HL-60 (cell line): ENCODE measurements around the gene IL9.

Experiments used
- CTCF ChIP-seq: IDR thresholded peaks from one replicate; pipeline ENCODE4 v1.5.1; 2011; ENCODE audit warnings: low read length, control low read depth, inconsistent platforms; ENCODE audit not compliant: insufficient read depth
- POLR2AphosphoS5 ChIP-seq: IDR thresholded peaks from 2 replicates; pipeline ENCODE4 v1.6.1; 2012; ENCODE audit warnings: low read depth
- REST ChIP-seq: IDR thresholded peaks from 2 replicates; pipeline ENCODE4 v1.6.1; 2012; ENCODE audit warnings: low read depth; ENCODE audit not compliant: insufficient replicate concordance

- TF ChIP-seq REST (no peak), POLR2AphosphoS5 (no peak), CTCF (no peak)
Measured at GRCh38 chr5:135895474-135896006, at the start of gene IL9.
